ENCODE data around the gene CEL. TPM values are rescaled to one million over a fixed set of nuclear protein-coding genes. Genes with fewer than 3 reads are reported as not detected.
"Not testable (repeated sequence)": the region's sequence is repeated elsewhere in the genome, so short reads cannot be mapped to it uniquely, and the experiment has no call there.

CEL gene
- total RNA-seq, 4 donors from 2014 or later, result 0.27 to 0.46 (median 0.33) TPM; not detected in 1

DNA sequence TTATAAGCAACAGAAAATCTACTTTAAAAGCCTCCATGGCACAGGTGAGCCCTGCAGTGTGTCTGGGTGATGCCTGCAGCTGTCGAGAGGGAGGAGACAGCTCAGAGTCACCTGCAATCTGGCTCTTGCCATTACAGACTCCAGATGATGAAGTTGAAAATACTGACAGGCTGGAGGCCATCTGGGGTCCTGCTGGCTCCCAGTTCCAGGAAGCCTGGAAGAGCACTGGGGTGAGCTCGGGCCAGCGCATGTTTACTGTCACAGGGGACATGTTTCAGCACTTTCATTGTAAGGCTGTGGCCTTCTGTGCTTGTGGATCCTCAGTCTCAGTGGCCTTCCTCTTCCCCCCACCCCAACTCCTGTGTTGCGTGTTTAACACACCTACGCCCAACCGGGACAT is 28.4 kb downstream of the CEL start:
- TF ChIP-seq, protein P1, sequence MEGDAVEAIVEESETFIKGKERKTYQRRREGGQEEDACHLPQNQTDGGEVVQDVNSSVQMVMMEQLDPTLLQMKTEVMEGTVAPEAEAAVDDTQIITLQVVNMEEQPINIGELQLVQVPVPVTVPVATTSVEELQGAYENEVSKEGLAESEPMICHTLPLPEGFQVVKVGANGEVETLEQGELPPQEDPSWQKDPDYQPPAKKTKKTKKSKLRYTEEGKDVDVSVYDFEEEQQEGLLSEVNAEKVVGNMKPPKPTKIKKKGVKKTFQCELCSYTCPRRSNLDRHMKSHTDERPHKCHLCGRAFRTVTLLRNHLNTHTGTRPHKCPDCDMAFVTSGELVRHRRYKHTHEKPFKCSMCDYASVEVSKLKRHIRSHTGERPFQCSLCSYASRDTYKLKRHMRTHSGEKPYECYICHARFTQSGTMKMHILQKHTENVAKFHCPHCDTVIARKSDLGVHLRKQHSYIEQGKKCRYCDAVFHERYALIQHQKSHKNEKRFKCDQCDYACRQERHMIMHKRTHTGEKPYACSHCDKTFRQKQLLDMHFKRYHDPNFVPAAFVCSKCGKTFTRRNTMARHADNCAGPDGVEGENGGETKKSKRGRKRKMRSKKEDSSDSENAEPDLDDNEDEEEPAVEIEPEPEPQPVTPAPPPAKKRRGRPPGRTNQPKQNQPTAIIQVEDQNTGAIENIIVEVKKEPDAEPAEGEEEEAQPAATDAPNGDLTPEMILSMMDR (IDR thresholded peaks at IDR 0.05), result no peak
- no peak for TF ChIP-seq POLR2A (IDR thresholded peaks at IDR 0.05)
- 54 to 65% methylated on average over 5 to 6 of the region's 6 CpGs for WGBS, 2 donors
- Histone ChIP-seq H3K9me3 (no peaks in the 10 kb centered on the region), H3K36me3 (no peaks in the 10 kb centered on the region), H3K4me1 (no peaks in the 10 kb centered on the region), H3K4me3 (replicated peaks in 1 of 3) (no peak overlapping the region), H3K27me3 (no peaks in the 10 kb centered on the region), H3K27ac (no peak overlapping the region)
- intact Hi-C loops (cut with DNase I), result no loop called here
- DNase-seq, result no peak

DNA sequence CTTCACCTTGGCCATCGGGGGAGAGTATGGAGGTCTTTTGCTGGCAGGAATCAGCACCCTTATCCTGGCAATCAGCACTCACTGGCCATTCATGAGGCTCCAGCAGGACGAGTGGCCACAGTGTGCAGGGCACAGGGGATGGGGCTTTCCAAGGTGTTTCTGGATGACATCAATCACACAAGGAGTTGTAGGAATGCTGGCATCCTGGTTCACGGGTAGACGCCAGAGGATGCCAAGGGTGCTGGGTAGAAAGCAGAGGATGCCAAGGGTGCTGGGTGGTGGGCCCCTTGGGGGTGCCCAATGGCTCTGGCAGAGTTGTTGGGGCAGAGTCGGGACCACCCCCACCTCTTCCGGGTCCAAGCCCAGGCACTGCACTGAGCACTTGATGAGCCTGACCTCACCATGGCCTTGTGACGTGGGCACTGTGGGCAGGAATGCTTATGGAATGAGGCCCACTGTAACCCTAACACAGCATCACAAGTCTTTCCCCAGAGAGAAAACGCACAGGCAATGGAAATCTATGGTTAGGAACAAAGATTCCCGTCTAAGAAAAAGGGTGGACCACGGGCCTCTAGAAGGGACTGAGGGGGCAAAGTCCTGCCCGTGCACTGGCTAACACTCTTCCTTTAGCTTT is 29.1 kb downstream of the CEL start:
- Histone ChIP-seq H3K4me3 (replicated peaks in 1 of 3) (no peak overlapping the region), H3K36me3 (no peaks in the 10 kb centered on the region), H3K27ac (no peak overlapping the region), H3K9me3 (no peaks in the 10 kb centered on the region), H3K4me1 (no peaks in the 10 kb centered on the region), H3K27me3 (no peaks in the 10 kb centered on the region)
- WGBS, 2 donors, result 79 to 80% methylated on average over 8 to 9 of the region's 11 CpGs
- TF ChIP-seq, protein P1 (IDR thresholded peaks at IDR 0.05), result no peak
- no peak for TF ChIP-seq POLR2A (IDR thresholded peaks at IDR 0.05)
- no peak for DNase-seq
- intact Hi-C loops (cut with DNase I), result no loop called here

DNA sequence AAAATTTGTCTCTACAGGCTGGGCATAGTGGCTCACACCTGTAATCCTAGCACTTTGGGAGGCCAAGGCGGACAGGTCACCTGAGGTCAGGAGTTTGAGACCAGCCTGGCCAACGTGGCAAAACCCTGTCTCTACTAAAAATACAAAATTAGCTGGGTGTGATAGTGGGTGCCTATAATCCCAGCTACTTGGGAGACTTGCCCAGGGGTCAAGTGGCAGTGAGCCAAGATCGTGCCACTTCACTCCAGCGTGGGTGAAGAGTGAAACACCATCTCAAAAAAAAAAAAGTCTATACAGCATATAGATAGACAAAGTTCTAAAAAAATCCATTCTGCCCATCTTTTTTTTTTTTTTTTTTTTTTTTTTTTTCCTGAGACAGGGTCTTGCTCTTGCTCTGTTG is 32.6 kb downstream of the CEL start:
- H3K4me3 ChIP-seq (replicated peaks in 1 of 3); intact Hi-C loops (cut with DNase I); H3K27me3 ChIP-seq; DNase-seq; H3K27ac ChIP-seq; H3K4me1 ChIP-seq; H3K9me3 ChIP-seq: not testable (repeated sequence)
- WGBS, 2 donors, result 79 to 82% methylated on average over 4 of the region's 4 CpGs
- H3K36me3 ChIP-seq, result peaks cover 16 to 20% of the 10 kb centered on the region in 2 donors

DNA sequence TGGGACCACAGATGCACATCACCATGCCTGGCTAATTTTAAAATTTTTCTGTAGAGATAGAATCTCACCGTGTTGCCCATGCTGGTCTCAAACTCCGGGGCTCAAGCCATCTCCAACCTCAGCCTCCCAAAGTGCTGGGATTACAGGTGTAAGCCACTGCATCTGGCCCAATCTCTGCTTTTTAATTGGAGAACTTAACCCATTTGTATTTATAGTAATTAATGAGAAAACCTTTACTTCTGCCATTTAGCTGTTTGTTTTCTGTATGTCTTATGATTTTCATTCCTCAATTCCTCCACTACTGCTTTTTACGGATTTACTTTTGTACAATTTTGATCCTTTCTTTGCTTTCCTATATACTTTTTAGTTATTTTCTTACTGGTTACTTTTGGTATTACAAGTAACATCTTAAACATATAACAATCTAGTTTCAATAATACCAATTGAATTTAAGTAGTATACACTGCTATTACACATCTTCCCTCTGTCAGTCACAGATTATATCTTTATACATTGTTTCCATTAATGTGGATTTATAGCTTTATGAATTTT is 33.1 kb downstream of the CEL start:
- Histone ChIP-seq H3K4me1 (no peaks in the 10 kb centered on the region), H3K4me3 (replicated peaks in 1 of 3) (no peak overlapping the region), H3K27ac (no peak overlapping the region), H3K27me3 (no peaks in the 10 kb centered on the region), H3K9me3 (no peaks in the 10 kb centered on the region), H3K36me3 (peaks cover 18 to 23% of the 10 kb centered on the region in 2 donors)
- 96 to 97% methylated on average over 3 of the region's 3 CpGs for WGBS, 2 donors
- TF ChIP-seq, protein P1 (IDR thresholded peaks at IDR 0.05), result no peak
- TF ChIP-seq POLR2A (IDR thresholded peaks at IDR 0.05), result no peak
- DNase-seq, result no peak
- intact Hi-C loops (cut with DNase I), result no loop called here

DNA sequence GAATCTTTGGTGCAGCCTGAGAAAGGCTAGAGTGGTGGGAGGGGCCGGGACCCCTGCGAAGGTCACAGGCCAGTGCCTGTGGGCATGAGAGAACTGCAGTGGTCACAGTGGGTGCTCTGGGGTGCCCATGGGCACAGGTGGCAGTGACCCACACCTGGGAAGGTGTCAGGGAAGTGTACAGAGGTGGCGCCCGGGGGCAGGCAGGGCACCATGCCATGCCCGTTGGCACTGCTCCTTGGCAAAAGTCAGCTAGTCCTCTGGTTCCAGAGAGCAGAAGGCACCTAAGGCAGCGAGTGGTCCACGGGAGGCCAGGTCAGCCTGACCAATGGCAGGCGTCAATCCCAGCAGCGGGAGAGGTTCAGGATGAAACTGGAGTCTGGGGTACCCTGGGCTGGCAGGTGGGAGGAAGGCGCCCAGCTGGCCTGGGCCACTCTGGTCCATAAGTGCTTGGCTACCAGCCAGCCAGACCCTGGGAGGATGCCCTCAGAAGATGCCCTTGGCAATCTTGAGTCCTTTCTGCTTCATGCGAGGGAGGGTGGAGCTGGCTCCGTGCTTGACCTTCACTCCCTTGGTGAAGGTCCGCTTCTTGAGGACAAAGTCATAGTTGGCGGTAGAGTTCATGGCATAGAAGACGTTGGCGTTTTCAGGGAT is 36.4 kb downstream of the CEL start:
- no peak for DNase-seq
- no peaks in the 10 kb centered on the region for H3K9me3 ChIP-seq
- no peak overlapping the region for H3K27ac ChIP-seq
- no peaks in the 10 kb centered on the region for H3K4me1 ChIP-seq
- H3K36me3 ChIP-seq, result peaks cover 47 to 51% of the 10 kb centered on the region in 2 donors
- TF ChIP-seq, protein P1 (IDR thresholded peaks at IDR 0.05), result no peak
- no peak for TF ChIP-seq POLR2A (IDR thresholded peaks at IDR 0.05)
- intact Hi-C loops (cut with DNase I), result no loop called here
- WGBS, 2 donors, result 87 to 88% methylated on average over 12 to 15 of the region's 16 CpGs
- no peak overlapping the region for H3K4me3 ChIP-seq (replicated peaks in 1 of 3)
- no peaks in the 10 kb centered on the region for H3K27me3 ChIP-seq
